Frontal cortex (tissue), 4 donors: Measurements from ENCODE around the gene APBA2. TPM values are rescaled to one million over a fixed set of nuclear protein-coding genes. Genes with fewer than 3 reads are reported as not detected.

Source experiments
- DNase-seq, 2 donors: peaks; one replicate each; pipeline ENCODE4 v3.0.0; 2012; ENCODE audit warnings: low spot score in 2 of 2
- FAIRE-seq: peaks from 2 replicates; lab custom pipeline; 2012; peaks lifted over from hg19 to GRCh38; lab: Jason Lieb, UNC
- total RNA-seq: library from RNA; depleted of rRNA; stranded (reverse); fragments of >200 nt; gene quantifications from one replicate; pipeline ENCODE4 v1.2.3, GENCODE V29; 2014
- donor health status: control.
- donor health status: control.
- donor health status: control.

APBA2 gene
- total RNA-seq, 1 donor from 2014 or later: 117 TPM

DNA sequence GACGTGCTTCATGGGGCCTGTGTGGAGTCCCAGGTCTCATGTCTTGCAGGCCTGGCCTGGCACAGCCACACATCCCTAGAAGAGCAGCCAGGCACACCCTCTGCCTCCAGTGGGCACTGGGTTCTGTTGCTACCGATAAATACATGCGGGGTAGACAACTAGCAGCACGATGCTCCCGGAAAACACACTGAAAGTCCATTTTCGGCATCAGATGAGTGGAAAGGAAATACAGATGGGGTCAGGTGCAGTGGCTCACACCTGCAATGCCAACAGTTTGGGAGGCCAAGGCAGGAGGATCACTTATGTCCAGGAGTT, 218.7 kb downstream of the APBA2 start:
- no peak for FAIRE-seq
- DNase-seq: no peak

GRCh38 chr15:29105151-29105854, 219.5 kb downstream of the APBA2 start:
- no peak for DNase-seq
- FAIRE-seq: no peak

- FAIRE-seq (no peak), DNase-seq (no peak)
These were observed 220.3 kb downstream of the APBA2 start for GRCh38 chr15:29106116-29106515.

DNA sequence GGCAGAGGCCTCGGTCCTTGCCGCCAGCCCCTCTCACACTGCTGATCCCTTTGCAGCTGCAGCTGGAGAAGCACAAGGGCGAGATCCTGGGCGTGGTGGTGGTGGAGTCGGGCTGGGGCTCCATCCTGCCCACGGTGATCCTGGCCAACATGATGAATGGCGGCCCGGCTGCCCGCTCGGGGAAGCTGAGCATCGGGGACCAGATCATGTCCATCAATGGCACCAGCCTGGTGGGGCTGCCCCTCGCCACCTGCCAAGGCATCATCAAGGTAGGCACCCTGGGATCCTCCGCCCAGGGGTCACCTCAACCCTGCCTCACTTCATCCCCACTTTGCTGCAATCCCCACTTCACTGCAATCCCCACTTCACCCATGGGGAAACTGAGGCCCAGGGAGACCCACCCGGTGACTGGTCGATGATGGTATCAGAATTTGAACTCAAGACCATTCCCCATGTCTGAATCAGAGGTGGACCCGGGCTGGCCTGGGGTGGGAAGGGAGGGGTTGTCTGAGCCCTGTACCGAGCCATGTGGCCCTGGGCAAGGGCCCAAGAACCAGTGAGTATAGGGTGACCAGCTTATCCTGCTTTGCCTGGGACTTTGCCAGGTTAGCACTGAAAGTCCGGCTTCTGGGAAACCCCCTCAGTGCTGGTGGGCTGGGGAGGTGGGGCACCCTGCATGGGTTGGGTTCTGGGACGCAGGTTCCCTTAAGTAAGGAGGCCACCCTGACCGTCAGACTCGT, 220.9 kb downstream of the APBA2 start:
- DNase-seq (no peak), FAIRE-seq (no peak)

DNA sequence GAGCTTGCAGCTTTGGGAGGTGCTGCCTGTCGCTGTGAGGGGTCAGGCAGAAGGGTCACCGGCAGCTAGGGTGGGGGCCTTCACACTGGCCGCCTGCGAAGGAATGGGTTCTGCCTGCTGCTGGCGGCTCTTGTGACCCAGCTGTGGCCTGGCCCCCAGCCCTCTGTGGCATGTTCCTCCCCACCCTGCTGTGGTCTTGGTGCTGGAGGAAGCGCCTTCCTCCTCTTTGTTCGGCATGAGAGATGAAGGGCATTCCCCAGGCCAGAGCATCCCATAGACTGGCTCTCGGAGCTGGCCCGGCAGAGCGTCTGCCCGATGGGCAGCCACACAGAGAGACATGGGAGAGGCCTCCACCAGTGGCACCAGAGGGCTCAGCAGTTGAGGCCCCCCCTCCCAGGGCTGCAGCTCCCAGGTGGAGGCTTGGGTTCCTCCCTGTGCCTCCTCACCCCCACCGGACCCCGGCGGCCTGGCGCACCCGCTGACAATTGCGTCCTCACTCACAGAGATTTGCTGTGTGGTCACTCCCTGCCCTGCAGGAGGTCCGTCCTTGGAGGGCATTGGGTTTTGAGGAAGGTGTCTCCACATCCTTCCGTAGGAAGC, 221.6 kb downstream of the APBA2 start:
- DNase-seq (no peak), FAIRE-seq (no peak)

DNA sequence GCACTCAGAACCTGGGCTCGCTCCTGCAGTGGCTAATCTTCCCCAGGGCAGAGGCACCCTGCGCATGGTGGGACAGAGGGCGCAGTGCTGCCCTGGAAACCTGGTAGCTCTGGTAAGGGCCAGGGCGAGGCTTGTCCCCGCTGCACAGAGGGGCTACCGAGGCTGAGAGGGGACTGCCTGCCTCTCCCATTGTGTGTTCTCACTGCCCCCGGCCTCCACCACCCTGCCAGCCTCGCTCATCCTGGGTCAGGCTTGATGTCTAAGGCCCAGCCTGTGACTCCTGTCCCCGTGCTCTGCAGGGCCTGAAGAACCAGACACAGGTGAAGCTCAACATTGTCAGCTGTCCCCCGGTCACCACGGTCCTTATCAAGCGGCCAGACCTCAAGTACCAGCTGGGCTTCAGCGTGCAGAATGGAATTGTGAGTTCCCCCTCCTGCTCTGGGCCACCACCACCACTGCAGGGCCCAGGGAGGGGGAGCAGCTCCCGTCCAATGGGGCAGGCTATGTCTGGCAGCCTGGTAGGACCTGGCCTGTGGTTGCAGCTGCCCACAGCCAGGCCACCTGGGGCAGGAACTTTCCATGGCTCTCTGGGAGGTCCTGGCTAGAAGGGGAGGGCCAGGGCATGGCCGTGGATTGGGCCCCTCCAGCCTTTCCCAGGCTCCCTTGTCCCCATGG, 222.3 kb downstream of the APBA2 start:
- FAIRE-seq (no peak), DNase-seq (no peak)

DNA sequence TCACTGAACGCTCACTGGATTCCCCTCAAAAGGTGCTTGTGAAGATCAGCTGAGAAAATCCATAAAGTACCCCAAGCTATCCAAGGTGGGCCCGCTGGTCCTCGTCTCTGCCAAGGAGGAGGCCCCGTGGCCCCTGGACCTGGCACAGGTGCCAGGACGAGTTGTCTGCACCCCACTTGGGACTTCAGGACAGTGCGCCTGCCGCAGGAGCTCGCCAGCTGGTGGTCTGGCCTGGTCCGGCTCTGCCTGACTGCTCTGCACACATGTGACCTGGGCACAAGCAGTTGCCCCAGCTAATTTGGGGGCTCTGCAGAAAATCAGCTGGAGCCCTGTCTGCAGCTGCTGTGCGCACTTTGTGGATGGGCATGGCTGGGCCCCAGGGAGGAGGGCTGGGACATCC, 224.0 kb downstream of the APBA2 start:
- DNase-seq: no peak
- FAIRE-seq: no peak

DNA sequence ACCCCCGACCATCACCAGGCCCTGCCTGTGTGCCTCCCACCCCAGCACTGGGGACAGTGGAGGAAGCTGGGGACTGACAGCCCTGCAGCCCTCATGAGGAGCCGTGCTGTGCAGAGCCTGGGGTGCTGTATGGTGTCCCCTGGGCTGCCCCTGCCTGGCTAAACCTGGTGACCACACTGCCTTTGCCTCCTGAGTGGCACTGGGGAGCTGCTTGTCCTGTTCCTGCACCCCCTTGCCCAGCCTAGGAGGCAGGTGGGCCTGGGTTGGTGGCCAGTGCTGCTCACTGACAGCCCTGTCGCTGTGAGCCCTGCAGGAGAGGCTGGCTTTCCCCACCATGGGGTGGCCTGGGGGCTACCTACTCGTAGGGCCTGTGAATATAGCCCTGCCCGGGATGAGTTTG, 224.4 kb downstream of the APBA2 start:
- FAIRE-seq: no peak
- DNase-seq: no peak

DNA sequence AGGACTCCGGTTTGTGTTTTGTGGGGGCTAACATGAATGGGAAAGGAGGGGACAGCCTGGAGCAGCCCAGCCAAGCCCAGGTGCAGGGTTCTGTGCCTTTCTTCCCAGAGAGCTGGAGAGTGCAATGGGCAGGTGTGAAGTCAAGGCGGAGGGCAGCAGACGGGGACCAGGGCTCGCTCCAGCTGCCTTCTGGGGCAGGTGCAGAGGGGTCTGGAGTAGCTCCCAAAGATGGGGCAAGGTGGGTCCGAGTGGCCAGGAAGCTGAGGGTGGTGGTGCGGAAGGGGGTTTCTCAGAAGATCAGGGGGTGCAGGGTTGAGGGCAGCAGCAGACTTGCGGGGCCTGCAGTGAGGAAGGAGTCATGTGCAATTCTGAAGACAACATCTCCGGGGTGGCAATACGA, 225.0 kb downstream of the APBA2 start:
- DNase-seq (no peak), FAIRE-seq (no peak)

DNA sequence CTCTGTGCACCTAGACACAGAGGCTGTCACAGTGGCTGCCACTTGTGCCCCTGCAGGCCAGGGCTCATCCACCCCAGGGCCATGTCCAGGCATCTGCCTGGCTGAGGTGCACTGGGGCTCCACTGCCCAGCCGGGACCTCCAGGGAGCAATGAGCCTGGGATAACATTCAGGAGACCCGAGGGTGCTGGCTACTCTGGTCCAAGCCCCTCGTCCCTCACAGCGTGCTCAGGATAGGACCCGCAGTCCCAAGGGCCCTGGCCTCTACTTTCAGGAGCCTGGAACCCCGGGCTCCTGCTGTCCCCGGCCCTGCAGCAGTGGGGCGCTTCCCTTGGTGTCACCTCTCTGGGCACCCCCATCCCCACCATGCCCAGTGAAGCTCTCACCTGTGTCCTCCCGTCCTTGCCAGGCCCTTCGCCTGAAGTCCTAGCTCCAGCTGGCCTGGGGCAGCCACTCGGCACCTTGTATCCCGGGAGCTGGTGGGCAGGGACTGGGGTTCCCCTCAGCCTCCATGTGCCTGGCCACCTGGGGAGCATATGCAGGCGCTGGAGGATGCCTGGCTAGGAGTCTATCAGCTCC, 226.0 kb downstream of the APBA2 start:
- FAIRE-seq (no peak), DNase-seq (no peak)

- DNase-seq (no peak), FAIRE-seq (no peak)
These were observed 227.8 kb downstream of the APBA2 start for GRCh38 chr15:29113336-29114220.

GRCh38 chr15:29114221-29115092, 228.7 kb downstream of the APBA2 start:
- no peak for DNase-seq
- FAIRE-seq: no peak

DNA sequence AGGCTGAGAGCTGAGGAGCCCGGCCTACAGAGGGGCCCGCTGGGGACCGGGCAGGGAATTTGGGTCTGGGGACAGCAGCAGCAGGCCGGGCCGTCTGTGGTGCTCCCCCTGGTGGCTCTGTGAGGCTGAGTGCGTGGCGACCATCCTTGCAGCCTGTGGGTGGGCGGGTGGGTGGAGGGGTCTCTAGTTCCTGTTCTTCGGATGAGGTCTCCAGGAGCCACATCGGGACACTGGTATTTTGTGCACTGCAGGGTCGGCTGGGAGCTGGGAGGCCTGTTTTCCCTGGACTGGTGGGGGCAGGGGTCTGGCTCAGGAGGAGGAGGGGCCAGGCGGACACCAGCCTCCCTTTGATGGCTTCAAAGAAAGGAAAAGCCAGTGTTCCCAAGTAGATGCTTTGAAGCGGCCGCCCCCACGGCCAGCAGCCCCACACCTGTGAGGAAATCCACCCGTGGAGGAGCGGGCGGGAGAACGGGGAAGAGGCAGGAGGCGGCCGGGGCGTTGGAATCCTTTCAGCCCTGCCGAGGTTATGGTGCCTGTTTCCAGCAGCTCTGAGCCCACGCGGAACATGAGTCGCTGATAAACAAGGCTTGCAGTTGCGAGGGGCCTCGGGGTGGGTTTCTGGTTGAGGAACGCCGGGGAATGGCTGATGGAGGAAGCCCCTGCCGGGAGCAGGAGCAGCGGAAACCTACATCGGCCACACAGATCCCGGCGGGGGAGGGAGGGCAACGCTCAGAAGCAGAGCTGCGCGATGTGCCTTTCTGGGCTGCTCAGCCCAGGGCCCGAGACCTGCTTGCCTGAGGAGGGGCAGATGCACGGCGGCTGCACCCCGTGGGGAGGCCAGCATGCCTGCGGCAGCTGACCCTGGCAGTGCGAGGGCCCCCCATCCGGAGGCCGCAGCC, 229.6 kb downstream of the APBA2 start:
- FAIRE-seq: no peak
- DNase-seq: no peak

- DNase-seq (no peak), FAIRE-seq (no peak)
These were observed 231.4 kb downstream of the APBA2 start for GRCh38 chr15:29116970-29117700.

GRCh38 chr15:29117778-29118177, 232.0 kb downstream of the APBA2 start:
- no peak for DNase-seq
- no peak for FAIRE-seq

- no peak for FAIRE-seq
- no peak for DNase-seq
These were observed 234.1 kb downstream of the APBA2 start for GRCh38 chr15:29119847-29120246.
